HEK293 (cell line): Measurements from ENCODE around the gene OR4E2.

Experiments used
- MEIS1 ChIP-seq: sonication (generic); formaldehyde crosslinking; IDR thresholded peaks from 2 replicates; pipeline ENCODE4 v1.8.1; 2022; ENCODE audit warnings: missing genetic modification reagents, mild to moderate bottlenecking, borderline replicate concordance
- RBAK ChIP-seq: fragments of 450-650 bp; formaldehyde crosslinking; IDR thresholded peaks from 2 replicates; pipeline ENCODE4 v1.5.1; 2016; ENCODE audit warnings: missing biosample characterization, missing genetic modification characterization
- SP2 ChIP-seq: fragments of 450-650 bp; formaldehyde crosslinking; IDR thresholded peaks from 2 replicates; pipeline ENCODE4 v1.5.1; 2016; ENCODE audit warnings: missing biosample characterization, missing genetic modification characterization
- YY2 ChIP-seq: fragments of 450-650 bp; formaldehyde crosslinking; IDR thresholded peaks from 2 replicates; pipeline ENCODE4 v1.5.1; 2016; ENCODE audit warnings: missing biosample characterization, missing genetic modification characterization
- ZBTB20 ChIP-seq: fragments of 450-650 bp; formaldehyde crosslinking; IDR thresholded peaks from 2 replicates; pipeline ENCODE4 v1.5.1; 2016; ENCODE audit warnings: missing biosample characterization, missing genetic modification characterization
- ZBTB48 ChIP-seq: fragments of 450-650 bp; formaldehyde crosslinking; IDR thresholded peaks from 2 replicates; pipeline ENCODE4 v1.5.1; 2016; ENCODE audit warnings: missing biosample characterization, missing genetic modification characterization
- ZNF112 ChIP-seq: fragments of 450-650 bp; formaldehyde crosslinking; IDR thresholded peaks from 2 replicates; pipeline ENCODE4 v1.5.0; 2017; ENCODE audit warnings: missing biosample characterization, missing genetic modification characterization
- ZNF266 ChIP-seq: fragments of 450-650 bp; formaldehyde crosslinking; IDR thresholded peaks from 2 replicates; pipeline ENCODE4 v1.5.1; 2016; ENCODE audit warnings: missing biosample characterization, missing genetic modification characterization, low read depth
- ZNF324 ChIP-seq: fragments of 450-650 bp; formaldehyde crosslinking; IDR thresholded peaks from 2 replicates; pipeline ENCODE4 v1.5.1; 2016; ENCODE audit warnings: missing biosample characterization, missing genetic modification characterization
- ZNF501 ChIP-seq: fragments of 450-650 bp; formaldehyde crosslinking; IDR thresholded peaks from 2 replicates; pipeline ENCODE4 v1.5.1; 2016; ENCODE audit warnings: missing biosample characterization, missing genetic modification characterization
- ZNF600 ChIP-seq: fragments of 450-650 bp; formaldehyde crosslinking; IDR thresholded peaks from 2 replicates; pipeline ENCODE4 v1.5.1; 2016; ENCODE audit warnings: missing biosample characterization, missing genetic modification characterization
- ZNF660 ChIP-seq: fragments of 450-650 bp; IDR thresholded peaks from 2 replicates; pipeline ENCODE4 v1.5.1; 2018; ENCODE audit warnings: missing biosample characterization, mild to moderate bottlenecking, missing genetic modification characterization
- ZNF664 ChIP-seq: fragments of 450-650 bp; formaldehyde crosslinking; IDR thresholded peaks from 2 replicates; pipeline ENCODE4 v1.5.1; 2016; ENCODE audit warnings: missing biosample characterization, missing genetic modification characterization
- ZNF768 ChIP-seq: fragments of 450-650 bp; formaldehyde crosslinking; IDR thresholded peaks from 2 replicates; pipeline ENCODE4 v1.5.1; 2018; ENCODE audit warnings: missing biosample characterization, mild to moderate bottlenecking, missing genetic modification characterization
- ZXDB ChIP-seq: fragments of 450-650 bp; formaldehyde crosslinking; IDR thresholded peaks from 2 replicates; pipeline ENCODE4 v1.5.1; 2016; ENCODE audit warnings: missing biosample characterization, missing genetic modification characterization
- TF ChIP-seq, protein P1 (sequence below): fragments of 450-650 bp; formaldehyde crosslinking; IDR thresholded peaks from 2 replicates; pipeline ENCODE4 v1.5.1; 2016; ENCODE audit warnings: missing biosample characterization, missing genetic modification characterization
- TF ChIP-seq, protein P2 (sequence below): fragments of 450-650 bp; formaldehyde crosslinking; IDR thresholded peaks from 2 replicates; pipeline ENCODE4 v1.5.1; 2016; ENCODE audit warnings: missing biosample characterization, missing genetic modification characterization
- TF ChIP-seq, protein P3 (sequence below): fragments of 450-650 bp; formaldehyde crosslinking; IDR thresholded peaks from 2 replicates; pipeline ENCODE4 v1.5.1; 2016; ENCODE audit warnings: missing biosample characterization, missing genetic modification characterization, borderline replicate concordance
- TF ChIP-seq, protein P4 (sequence below): fragments of 450-650 bp; formaldehyde crosslinking; IDR thresholded peaks from 2 replicates; pipeline ENCODE4 v1.5.1; 2016; ENCODE audit warnings: missing biosample characterization, missing genetic modification characterization
- TF ChIP-seq, protein P5 (sequence below): fragments of 450-650 bp; formaldehyde crosslinking; IDR thresholded peaks from 2 replicates; pipeline ENCODE4 v1.5.1; 2016; ENCODE audit warnings: missing biosample characterization, missing genetic modification characterization
- TF ChIP-seq, protein P6 (sequence below): fragments of 450-650 bp; formaldehyde crosslinking; IDR thresholded peaks from 2 replicates; pipeline ENCODE4 v1.5.1; 2016; ENCODE audit warnings: missing biosample characterization, missing genetic modification characterization
- TF ChIP-seq, protein P7 (sequence below): fragments of 450-650 bp; IDR thresholded peaks from 2 replicates; pipeline ENCODE4 v1.5.1; 2018; ENCODE audit warnings: missing biosample characterization, missing genetic modification characterization

OR4E2 gene

DNA sequence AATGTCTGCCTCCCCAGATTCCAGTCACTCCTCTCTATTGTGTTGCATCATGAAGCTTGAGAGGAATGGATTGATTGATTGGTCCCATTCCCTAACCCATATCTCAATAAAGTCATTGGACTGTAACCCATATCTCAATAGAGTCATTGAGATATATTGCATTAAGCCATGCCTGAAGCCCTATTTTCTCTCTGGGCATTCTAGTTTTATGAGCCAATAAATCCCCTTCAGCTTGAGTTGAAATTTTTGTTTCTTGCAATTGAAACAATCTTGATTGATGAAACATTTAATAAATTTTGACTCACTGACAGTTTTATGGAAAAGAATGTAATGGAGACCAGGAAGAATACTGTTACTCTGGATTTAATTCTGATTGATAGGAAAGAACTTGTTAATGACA lies 40.8 kb downstream of the OR4E2 start (continued):
- TF ChIP-seq ZNF660 (tag by site-specific recombination), result no peak
- no peak for TF ChIP-seq SP2 (tag by site-specific recombination)
- no peak for TF ChIP-seq ZNF768
- TF ChIP-seq ZBTB48 (tag by site-specific recombination), result no peak
- TF ChIP-seq ZXDB (tag by site-specific recombination), result peak; percentile 73
- TF ChIP-seq MEIS1 (CRISPR knock-in tag), result no peak
- no peak for TF ChIP-seq ZBTB20 (tag by site-specific recombination)
- TF ChIP-seq, protein P1, sequence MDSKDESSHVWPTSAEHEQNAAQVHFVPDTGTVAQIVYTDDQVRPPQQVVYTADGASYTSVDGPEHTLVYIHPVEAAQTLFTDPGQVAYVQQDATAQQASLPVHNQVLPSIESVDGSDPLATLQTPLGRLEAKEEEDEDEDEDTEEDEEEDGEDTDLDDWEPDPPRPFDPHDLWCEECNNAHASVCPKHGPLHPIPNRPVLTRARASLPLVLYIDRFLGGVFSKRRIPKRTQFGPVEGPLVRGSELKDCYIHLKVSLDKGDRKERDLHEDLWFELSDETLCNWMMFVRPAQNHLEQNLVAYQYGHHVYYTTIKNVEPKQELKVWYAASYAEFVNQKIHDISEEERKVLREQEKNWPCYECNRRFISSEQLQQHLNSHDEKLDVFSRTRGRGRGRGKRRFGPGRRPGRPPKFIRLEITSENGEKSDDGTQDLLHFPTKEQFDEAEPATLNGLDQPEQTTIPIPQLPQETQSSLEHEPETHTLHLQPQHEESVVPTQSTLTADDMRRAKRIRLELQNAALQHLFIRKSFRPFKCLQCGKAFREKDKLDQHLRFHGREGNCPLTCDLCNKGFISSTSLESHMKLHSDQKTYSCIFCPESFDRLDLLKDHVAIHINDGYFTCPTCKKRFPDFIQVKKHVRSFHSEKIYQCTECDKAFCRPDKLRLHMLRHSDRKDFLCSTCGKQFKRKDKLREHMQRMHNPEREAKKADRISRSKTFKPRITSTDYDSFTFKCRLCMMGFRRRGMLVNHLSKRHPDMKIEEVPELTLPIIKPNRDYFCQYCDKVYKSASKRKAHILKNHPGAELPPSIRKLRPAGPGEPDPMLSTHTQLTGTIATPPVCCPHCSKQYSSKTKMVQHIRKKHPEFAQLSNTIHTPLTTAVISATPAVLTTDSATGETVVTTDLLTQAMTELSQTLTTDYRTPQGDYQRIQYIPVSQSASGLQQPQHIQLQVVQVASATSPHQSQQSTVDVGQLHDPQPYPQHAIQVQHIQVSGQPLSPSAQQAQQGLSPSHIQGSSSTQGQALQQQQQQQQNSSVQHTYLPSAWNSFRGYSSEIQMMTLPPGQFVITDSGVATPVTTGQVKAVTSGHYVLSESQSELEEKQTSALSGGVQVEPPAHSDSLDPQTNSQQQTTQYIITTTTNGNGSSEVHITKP (tag by site-specific recombination), result no peak
- TF ChIP-seq ZNF501 (tag by site-specific recombination), result no peak
- no peak for TF ChIP-seq ZNF600 (tag by site-specific recombination)
- TF ChIP-seq, protein P2, sequence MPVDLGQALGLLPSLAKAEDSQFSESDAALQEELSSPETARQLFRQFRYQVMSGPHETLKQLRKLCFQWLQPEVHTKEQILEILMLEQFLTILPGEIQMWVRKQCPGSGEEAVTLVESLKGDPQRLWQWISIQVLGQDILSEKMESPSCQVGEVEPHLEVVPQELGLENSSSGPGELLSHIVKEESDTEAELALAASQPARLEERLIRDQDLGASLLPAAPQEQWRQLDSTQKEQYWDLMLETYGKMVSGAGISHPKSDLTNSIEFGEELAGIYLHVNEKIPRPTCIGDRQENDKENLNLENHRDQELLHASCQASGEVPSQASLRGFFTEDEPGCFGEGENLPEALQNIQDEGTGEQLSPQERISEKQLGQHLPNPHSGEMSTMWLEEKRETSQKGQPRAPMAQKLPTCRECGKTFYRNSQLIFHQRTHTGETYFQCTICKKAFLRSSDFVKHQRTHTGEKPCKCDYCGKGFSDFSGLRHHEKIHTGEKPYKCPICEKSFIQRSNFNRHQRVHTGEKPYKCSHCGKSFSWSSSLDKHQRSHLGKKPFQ, result peak; percentile 80
- TF ChIP-seq, protein P3, sequence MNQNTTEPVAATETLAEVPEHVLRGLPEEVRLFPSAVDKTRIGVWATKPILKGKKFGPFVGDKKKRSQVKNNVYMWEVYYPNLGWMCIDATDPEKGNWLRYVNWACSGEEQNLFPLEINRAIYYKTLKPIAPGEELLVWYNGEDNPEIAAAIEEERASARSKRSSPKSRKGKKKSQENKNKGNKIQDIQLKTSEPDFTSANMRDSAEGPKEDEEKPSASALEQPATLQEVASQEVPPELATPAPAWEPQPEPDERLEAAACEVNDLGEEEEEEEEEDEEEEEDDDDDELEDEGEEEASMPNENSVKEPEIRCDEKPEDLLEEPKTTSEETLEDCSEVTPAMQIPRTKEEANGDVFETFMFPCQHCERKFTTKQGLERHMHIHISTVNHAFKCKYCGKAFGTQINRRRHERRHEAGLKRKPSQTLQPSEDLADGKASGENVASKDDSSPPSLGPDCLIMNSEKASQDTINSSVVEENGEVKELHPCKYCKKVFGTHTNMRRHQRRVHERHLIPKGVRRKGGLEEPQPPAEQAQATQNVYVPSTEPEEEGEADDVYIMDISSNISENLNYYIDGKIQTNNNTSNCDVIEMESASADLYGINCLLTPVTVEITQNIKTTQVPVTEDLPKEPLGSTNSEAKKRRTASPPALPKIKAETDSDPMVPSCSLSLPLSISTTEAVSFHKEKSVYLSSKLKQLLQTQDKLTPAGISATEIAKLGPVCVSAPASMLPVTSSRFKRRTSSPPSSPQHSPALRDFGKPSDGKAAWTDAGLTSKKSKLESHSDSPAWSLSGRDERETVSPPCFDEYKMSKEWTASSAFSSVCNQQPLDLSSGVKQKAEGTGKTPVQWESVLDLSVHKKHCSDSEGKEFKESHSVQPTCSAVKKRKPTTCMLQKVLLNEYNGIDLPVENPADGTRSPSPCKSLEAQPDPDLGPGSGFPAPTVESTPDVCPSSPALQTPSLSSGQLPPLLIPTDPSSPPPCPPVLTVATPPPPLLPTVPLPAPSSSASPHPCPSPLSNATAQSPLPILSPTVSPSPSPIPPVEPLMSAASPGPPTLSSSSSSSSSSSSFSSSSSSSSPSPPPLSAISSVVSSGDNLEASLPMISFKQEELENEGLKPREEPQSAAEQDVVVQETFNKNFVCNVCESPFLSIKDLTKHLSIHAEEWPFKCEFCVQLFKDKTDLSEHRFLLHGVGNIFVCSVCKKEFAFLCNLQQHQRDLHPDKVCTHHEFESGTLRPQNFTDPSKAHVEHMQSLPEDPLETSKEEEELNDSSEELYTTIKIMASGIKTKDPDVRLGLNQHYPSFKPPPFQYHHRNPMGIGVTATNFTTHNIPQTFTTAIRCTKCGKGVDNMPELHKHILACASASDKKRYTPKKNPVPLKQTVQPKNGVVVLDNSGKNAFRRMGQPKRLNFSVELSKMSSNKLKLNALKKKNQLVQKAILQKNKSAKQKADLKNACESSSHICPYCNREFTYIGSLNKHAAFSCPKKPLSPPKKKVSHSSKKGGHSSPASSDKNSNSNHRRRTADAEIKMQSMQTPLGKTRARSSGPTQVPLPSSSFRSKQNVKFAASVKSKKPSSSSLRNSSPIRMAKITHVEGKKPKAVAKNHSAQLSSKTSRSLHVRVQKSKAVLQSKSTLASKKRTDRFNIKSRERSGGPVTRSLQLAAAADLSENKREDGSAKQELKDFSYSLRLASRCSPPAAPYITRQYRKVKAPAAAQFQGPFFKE (tag by site-specific recombination), result no peak
- no peak for TF ChIP-seq ZNF112 (tag by site-specific recombination)
- no peak for TF ChIP-seq RBAK
- TF ChIP-seq ZNF266, result no peak
- TF ChIP-seq, protein P4, sequence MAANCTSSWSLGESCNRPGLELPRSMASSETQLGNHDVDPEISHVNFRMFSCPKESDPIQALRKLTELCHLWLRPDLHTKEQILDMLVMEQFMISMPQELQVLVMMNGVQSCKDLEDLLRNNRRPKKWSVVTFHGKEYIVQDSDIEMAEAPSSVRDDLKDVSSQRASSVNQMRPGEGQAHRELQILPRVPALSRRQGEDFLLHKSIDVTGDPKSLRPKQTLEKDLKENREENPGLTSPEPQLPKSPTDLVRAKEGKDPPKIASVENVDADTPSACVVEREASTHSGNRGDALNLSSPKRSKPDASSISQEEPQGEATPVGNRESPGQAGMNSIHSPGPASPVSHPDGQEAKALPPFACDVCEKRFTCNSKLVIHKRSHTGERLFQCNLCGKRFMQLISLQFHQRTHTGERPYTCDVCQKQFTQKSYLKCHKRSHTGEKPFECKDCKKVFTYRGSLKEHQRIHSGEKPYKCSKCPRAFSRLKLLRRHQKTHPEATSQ (tag by site-specific recombination), result no peak
- TF ChIP-seq, protein P5, sequence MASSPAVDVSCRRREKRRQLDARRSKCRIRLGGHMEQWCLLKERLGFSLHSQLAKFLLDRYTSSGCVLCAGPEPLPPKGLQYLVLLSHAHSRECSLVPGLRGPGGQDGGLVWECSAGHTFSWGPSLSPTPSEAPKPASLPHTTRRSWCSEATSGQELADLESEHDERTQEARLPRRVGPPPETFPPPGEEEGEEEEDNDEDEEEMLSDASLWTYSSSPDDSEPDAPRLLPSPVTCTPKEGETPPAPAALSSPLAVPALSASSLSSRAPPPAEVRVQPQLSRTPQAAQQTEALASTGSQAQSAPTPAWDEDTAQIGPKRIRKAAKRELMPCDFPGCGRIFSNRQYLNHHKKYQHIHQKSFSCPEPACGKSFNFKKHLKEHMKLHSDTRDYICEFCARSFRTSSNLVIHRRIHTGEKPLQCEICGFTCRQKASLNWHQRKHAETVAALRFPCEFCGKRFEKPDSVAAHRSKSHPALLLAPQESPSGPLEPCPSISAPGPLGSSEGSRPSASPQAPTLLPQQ (tag by site-specific recombination), result no peak
- TF ChIP-seq, protein P6, sequence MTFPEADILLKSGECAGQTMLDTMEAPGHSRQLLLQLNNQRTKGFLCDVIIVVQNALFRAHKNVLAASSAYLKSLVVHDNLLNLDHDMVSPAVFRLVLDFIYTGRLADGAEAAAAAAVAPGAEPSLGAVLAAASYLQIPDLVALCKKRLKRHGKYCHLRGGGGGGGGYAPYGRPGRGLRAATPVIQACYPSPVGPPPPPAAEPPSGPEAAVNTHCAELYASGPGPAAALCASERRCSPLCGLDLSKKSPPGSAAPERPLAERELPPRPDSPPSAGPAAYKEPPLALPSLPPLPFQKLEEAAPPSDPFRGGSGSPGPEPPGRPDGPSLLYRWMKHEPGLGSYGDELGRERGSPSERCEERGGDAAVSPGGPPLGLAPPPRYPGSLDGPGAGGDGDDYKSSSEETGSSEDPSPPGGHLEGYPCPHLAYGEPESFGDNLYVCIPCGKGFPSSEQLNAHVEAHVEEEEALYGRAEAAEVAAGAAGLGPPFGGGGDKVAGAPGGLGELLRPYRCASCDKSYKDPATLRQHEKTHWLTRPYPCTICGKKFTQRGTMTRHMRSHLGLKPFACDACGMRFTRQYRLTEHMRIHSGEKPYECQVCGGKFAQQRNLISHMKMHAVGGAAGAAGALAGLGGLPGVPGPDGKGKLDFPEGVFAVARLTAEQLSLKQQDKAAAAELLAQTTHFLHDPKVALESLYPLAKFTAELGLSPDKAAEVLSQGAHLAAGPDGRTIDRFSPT (tag by site-specific recombination), result no peak
- TF ChIP-seq, protein P7, sequence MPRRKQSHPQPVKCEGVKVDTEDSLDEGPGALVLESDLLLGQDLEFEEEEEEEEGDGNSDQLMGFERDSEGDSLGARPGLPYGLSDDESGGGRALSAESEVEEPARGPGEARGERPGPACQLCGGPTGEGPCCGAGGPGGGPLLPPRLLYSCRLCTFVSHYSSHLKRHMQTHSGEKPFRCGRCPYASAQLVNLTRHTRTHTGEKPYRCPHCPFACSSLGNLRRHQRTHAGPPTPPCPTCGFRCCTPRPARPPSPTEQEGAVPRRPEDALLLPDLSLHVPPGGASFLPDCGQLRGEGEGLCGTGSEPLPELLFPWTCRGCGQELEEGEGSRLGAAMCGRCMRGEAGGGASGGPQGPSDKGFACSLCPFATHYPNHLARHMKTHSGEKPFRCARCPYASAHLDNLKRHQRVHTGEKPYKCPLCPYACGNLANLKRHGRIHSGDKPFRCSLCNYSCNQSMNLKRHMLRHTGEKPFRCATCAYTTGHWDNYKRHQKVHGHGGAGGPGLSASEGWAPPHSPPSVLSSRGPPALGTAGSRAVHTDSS, result no peak
- TF ChIP-seq ZNF324, result no peak
- no peak for TF ChIP-seq YY2 (tag by site-specific recombination)
- no peak for TF ChIP-seq ZNF664 (tag by site-specific recombination)
